ENCODE results near the gene AFM.

- TF ChIP-seq FOS (IDR thresholded peaks at IDR 0.05; ENCODE audit: borderline replicate concordance, insufficient read depth, low read length): no peak
- no peak for TF ChIP-seq CTCF (IDR thresholded peaks at IDR 0.05; ENCODE audit: extremely low read depth in 1 of 2, insufficient read depth in 1 of 2, low read depth in 1 of 2, low read length in 2 of 2)
- TF ChIP-seq POLR2A (IDR thresholded peaks at IDR 0.05; ENCODE audit: low read depth, low read length): no peak
Measured at GRCh38 chr4:73533515-73534422, 52.2 kb downstream of the AFM start.

All from endothelial cell of umbilical vein (primary cell).